Ishikawa (cell line): Measurements from ENCODE around the gene MYG1.

Experiments
- CEBPB ChIP-seq: IDR thresholded peaks from 2 replicates; pipeline ENCODE4 v1.6.1; 2012
- CREB1 ChIP-seq: IDR thresholded peaks from 2 replicates; pipeline ENCODE4 v1.6.1; 2012; ENCODE audit warnings: low read depth
- EGR1 ChIP-seq: IDR thresholded peaks from 2 replicates; pipeline ENCODE4 v1.6.1; 2012
- EP300 ChIP-seq: IDR thresholded peaks from 2 replicates; pipeline ENCODE4 v1.6.1; 2012; ENCODE audit warnings: borderline replicate concordance
- FOXM1 ChIP-seq: IDR thresholded peaks from 2 replicates; pipeline ENCODE4 v1.6.1; 2012; ENCODE audit warnings: low read depth, borderline replicate concordance
- MAX ChIP-seq: IDR thresholded peaks from 2 replicates; pipeline ENCODE4 v1.6.1; 2012
- NFIC ChIP-seq: IDR thresholded peaks from 2 replicates; pipeline ENCODE4 v1.6.1; 2012
- RAD21 ChIP-seq: IDR thresholded peaks from 2 replicates; pipeline ENCODE4 v1.6.1; 2012; ENCODE audit warnings: low read depth
- REST ChIP-seq: IDR thresholded peaks from 2 replicates; pipeline ENCODE4 v1.6.1; 2012; ENCODE audit warnings: low read depth, mild to moderate bottlenecking
- TAF1 ChIP-seq: IDR thresholded peaks from 2 replicates; pipeline ENCODE4 v1.6.1; 2012; ENCODE audit warnings: low read depth, mild to moderate bottlenecking
- TCF12 ChIP-seq: IDR thresholded peaks from 2 replicates; pipeline ENCODE4 v1.6.1; 2012; ENCODE audit warnings: low read depth
- TEAD4 ChIP-seq: IDR thresholded peaks from 2 replicates; pipeline ENCODE4 v1.6.1; 2012
- USF1 ChIP-seq: IDR thresholded peaks from 2 replicates; pipeline ENCODE4 v1.6.1; 2012
- YY1 ChIP-seq: IDR thresholded peaks from 2 replicates; pipeline ENCODE4 v1.6.1; 2012; ENCODE audit warnings: low read depth
- ZBTB7A ChIP-seq: IDR thresholded peaks from 2 replicates; pipeline ENCODE4 v1.6.1; 2012; ENCODE audit warnings: low read depth

MYG1 gene

GRCh38 chr12:53259891-53260290, 39.6 kb upstream of the MYG1 start:
- TF ChIP-seq TAF1, result no peak
- TF ChIP-seq ZBTB7A, result no peak
- TF ChIP-seq NFIC, result no peak
- no peak for TF ChIP-seq FOXM1
- no peak for TF ChIP-seq REST
- TF ChIP-seq CREB1, result no peak
- no peak for TF ChIP-seq TCF12
- TF ChIP-seq EGR1, result no peak

- TF ChIP-seq EGR1 (no peak), NFIC (no peak), ZBTB7A (no peak), TCF12 (no peak), YY1 (no peak), CEBPB (no peak), EP300 (no peak), TAF1 (no peak), CREB1 (no peak), MAX (no peak), USF1 (no peak), FOXM1 (no peak), TEAD4 (no peak), RAD21 (no peak), REST (no peak)
Measured at GRCh38 chr12:53265783-53266182, 33.7 kb upstream of the MYG1 start.

GRCh38 chr12:53267306-53267998, 32.0 kb upstream of the MYG1 start:
- no peak for TF ChIP-seq TCF12
- no peak for TF ChIP-seq EP300
- TF ChIP-seq NFIC, result no peak
- no peak for TF ChIP-seq MAX
- TF ChIP-seq TEAD4, result no peak
- TF ChIP-seq YY1, result no peak
- no peak for TF ChIP-seq EGR1
- TF ChIP-seq REST, result no peak
- no peak for TF ChIP-seq CREB1
- TF ChIP-seq ZBTB7A, result no peak
- TF ChIP-seq TAF1, result no peak
- TF ChIP-seq CEBPB, result no peak

- peak; percentile 99 for TF ChIP-seq EGR1
- no peak for TF ChIP-seq TEAD4
- TF ChIP-seq CREB1, result peak; percentile 64; the same call in 1 of the 2 replicates
- peak; percentile 41; the same call in 1 of the 2 replicates for TF ChIP-seq TCF12
- peak; percentile 52; the same call in 1 of the 2 replicates for TF ChIP-seq TAF1
- TF ChIP-seq ZBTB7A, result peak; percentile 97
- peak; percentile 30; the same call in 1 of the 2 replicates for TF ChIP-seq YY1
- no peak for TF ChIP-seq REST
- TF ChIP-seq NFIC, result no peak
- TF ChIP-seq EP300, result no peak
- peak; percentile 62 for TF ChIP-seq RAD21
- TF ChIP-seq MAX, result peak; percentile 84
- peak; percentile 97 for TF ChIP-seq FOXM1
- TF ChIP-seq USF1, result 0 out of 2 replicates have a peak, but pooled peaks have one; percentile 36
Measured at GRCh38 chr12:53267999-53268629, 31.4 kb upstream of the MYG1 start, which contains the start of gene ESPL1. Gene ESPL1 (plus strand): TSS chr12:53268299. CDS start chr12:53268767, 468 bp downstream.
